H1 (cell line): ENCODE data around the gene WDR54. TPM values are rescaled to one million over a fixed set of nuclear protein-coding genes. Genes with fewer than 3 reads are reported as not detected.

ENCODE experiments used
- CTCF ChIA-PET: fragments of 300-600 bp; sonication (Branson Sonifier 250); formaldehyde crosslinking; loops from one replicate; lab custom pipeline; 2021; ENCODE audit not compliant: partially characterized antibody; lab: Charles Lee
- POLR2A ChIA-PET: fragments of 300-600 bp; sonication (Branson Sonifier 250); formaldehyde crosslinking; loops from one replicate; lab custom pipeline; 2021; ENCODE audit warnings: inconsistent platforms; ENCODE audit not compliant: partially characterized antibody; lab: Charles Lee
- DNase-seq, 2 experiments: peaks; one replicate each; pipeline versions ENCODE4 v3.0.0 to v3.0.0-alpha.2; 2010 to 2022; ENCODE audit warnings: low spot score in 2 of 2, low read depth in 1 of 2, mixed read lengths in 1 of 2
- FAIRE-seq: peaks from 2 replicates; lab custom pipeline; 2011; peaks lifted over from hg19 to GRCh38; lab: Jason Lieb, UNC
- H2AFZ ChIP-seq: 2 replicates; pipeline ENCODE4 v1.8.1; 2012; ENCODE audit warnings: low read length, inconsistent platforms
- H2AK5ac ChIP-seq: 2 replicates; pipeline ENCODE4 v1.6.1; 2013; ENCODE audit warnings: low read depth, low read length
- H2BK120ac ChIP-seq: replicated peaks from 2 replicates; pipeline ENCODE3; 2013; ENCODE audit warnings: low read depth, low read length, inconsistent platforms
- H2BK12ac ChIP-seq: 2 replicates; pipeline ENCODE4 v1.6.1; 2013; ENCODE audit warnings: low read depth, low read length
- H2BK15ac ChIP-seq: 2 replicates; pipeline ENCODE4 v1.6.1; 2013; ENCODE audit warnings: low read length
- H2BK20ac ChIP-seq: 2 replicates; pipeline ENCODE4 v1.6.1; 2013; ENCODE audit warnings: low read length
- H2BK5ac ChIP-seq: 2 replicates; pipeline ENCODE4 v1.6.1; 2013; ENCODE audit warnings: low read depth, low read length
- H3K14ac ChIP-seq: 2 replicates; pipeline ENCODE4 v1.6.1; 2013; ENCODE audit warnings: inconsistent platforms; ENCODE audit not compliant: insufficient read length
- H3K18ac ChIP-seq: 2 replicates; pipeline ENCODE4 v1.6.1; 2013; ENCODE audit warnings: low read length; ENCODE audit errors: extremely low read depth
- H3K23ac ChIP-seq: 2 replicates; pipeline ENCODE4 v1.6.1; 2013; ENCODE audit warnings: inconsistent platforms; ENCODE audit not compliant: insufficient read length
- H3K23me2 ChIP-seq: 2 replicates; pipeline ENCODE4 v1.6.1; 2013; ENCODE audit warnings: low read depth, low read length
- H3K27ac ChIP-seq: 2 replicates; pipeline ENCODE4 v1.6.1; 2011; ENCODE audit warnings: low read depth, low read length, inconsistent platforms
- H3K27me3 ChIP-seq, 4 experiments: replicated peaks in 1 of 4; 1 replicate in 1 of 4; 2 replicates in 3 of 4; pipeline versions ENCODE4 v1.6.1 to v1.8.1; 2011 to 2013; ENCODE audit warnings: low read length in 3 of 4, mild to moderate bottlenecking in 3 of 4, inconsistent platforms in 2 of 4, mixed read lengths in 2 of 4, moderate library complexity in 1 of 4; ENCODE audit not compliant: control insufficient read depth in 3 of 4, insufficient read depth in 3 of 4; ENCODE audit errors: extremely low read depth in 1 of 4
- H3K36me3 ChIP-seq, 4 experiments: 2 replicates each; pipeline versions ENCODE4 v1.6.1 to v1.8.1; 2011 to 2013; ENCODE audit warnings: mild to moderate bottlenecking in 4 of 4, low read length in 3 of 4, moderate library complexity in 2 of 4, control low read depth in 1 of 4, inconsistent platforms in 1 of 4; ENCODE audit not compliant: insufficient read depth in 4 of 4, control insufficient read depth in 2 of 4
- H3K4ac ChIP-seq: replicated peaks from 2 replicates; pipeline ENCODE3; 2013; ENCODE audit warnings: low read length, low read depth, mixed read lengths, inconsistent platforms; ENCODE audit not compliant: insufficient read length
- H3K4me1 ChIP-seq, 4 experiments: replicated peaks in 1 of 4; 1 replicate in 1 of 4; 2 replicates in 3 of 4; pipeline versions ENCODE4 v1.6.1 to v1.8.1; 2011 to 2013; ENCODE audit warnings: low read length in 3 of 4, inconsistent platforms in 2 of 4, mixed read lengths in 1 of 4; ENCODE audit not compliant: insufficient read depth in 4 of 4, control insufficient read depth in 3 of 4
- H3K4me2 ChIP-seq, 2 experiments: 2 replicates each; pipeline versions ENCODE4 v1.6.1 to v1.8.1; 2011 to 2013; ENCODE audit warnings: low read depth in 2 of 2, low read length in 2 of 2, control low read depth in 1 of 2, inconsistent platforms in 1 of 2, mild to moderate bottlenecking in 1 of 2; ENCODE audit not compliant: insufficient read depth in 1 of 2
- H3K4me3 ChIP-seq, 4 experiments: fragments of 200-600, 300-600 bp in 1 of 4; sonication (generic), shearing (Covaris generic), sonication (Bioruptor Twin) in 1 of 4; 2 replicates each; pipeline versions ENCODE4 v1.5.1 to v1.8.1; 2011 to 2016; ENCODE audit warnings: low read length in 4 of 4, low read depth in 3 of 4, control low read depth in 2 of 4, inconsistent platforms in 2 of 4, mild to moderate bottlenecking in 2 of 4, mixed read lengths in 1 of 4, moderate library complexity in 1 of 4; ENCODE audit not compliant: insufficient read depth in 2 of 4; ENCODE audit errors: extremely low read depth in 1 of 4
- H3K56ac ChIP-seq: replicated peaks from 2 replicates; pipeline ENCODE3; 2013; ENCODE audit warnings: low read depth, mild to moderate bottlenecking, mixed read lengths, low read length, inconsistent platforms; ENCODE audit not compliant: insufficient read length
- H3K79me1 ChIP-seq: 2 replicates; pipeline ENCODE4 v1.6.1; 2013; ENCODE audit warnings: low read depth, low read length, control low read depth
- H3K79me2 ChIP-seq, 2 experiments: 2 replicates each; pipeline versions ENCODE4 v1.6.1 to v1.8.1; 2012 to 2013; ENCODE audit warnings: low read length in 2 of 2, mild to moderate bottlenecking in 2 of 2, inconsistent platforms in 1 of 2; ENCODE audit not compliant: insufficient read depth in 2 of 2, control insufficient read depth in 1 of 2
- H3K9ac ChIP-seq, 4 experiments: replicated peaks in 1 of 4; 1 replicate in 1 of 4; 2 replicates in 3 of 4; pipeline versions ENCODE4 v1.6.1 to v1.8.1; 2011 to 2013; ENCODE audit warnings: low read depth in 3 of 4, low read length in 3 of 4, control low read depth in 2 of 4, mild to moderate bottlenecking in 2 of 4, moderate library complexity in 2 of 4, inconsistent platforms in 1 of 4; ENCODE audit errors: extremely low read depth in 1 of 4
- H3K9me3 ChIP-seq, 2 experiments: 2 replicates each; pipeline versions ENCODE4 v1.6.1 to v1.8.1; 2012 to 2013; ENCODE audit warnings: mild to moderate bottlenecking in 2 of 2, moderate library complexity in 2 of 2, control low read depth in 1 of 2, inconsistent platforms in 1 of 2, low read depth in 1 of 2, low read length in 1 of 2, mixed read lengths in 1 of 2; ENCODE audit not compliant: insufficient read depth in 2 of 2
- H4K20me1 ChIP-seq, 2 experiments: replicated peaks in 1 of 2; 2 replicates each; pipeline versions ENCODE3 to v1.8.1; 2011 to 2013; ENCODE audit warnings: inconsistent platforms in 2 of 2, low read length in 2 of 2, mild to moderate bottlenecking in 1 of 2; ENCODE audit not compliant: insufficient read depth in 2 of 2, control insufficient read depth in 1 of 2
- H4K5ac ChIP-seq: 2 replicates; pipeline ENCODE4 v1.6.1; 2013; ENCODE audit warnings: low read length, low read depth, mixed read lengths, inconsistent platforms; ENCODE audit not compliant: insufficient read length
- H4K8ac ChIP-seq: 2 replicates; pipeline ENCODE4 v1.8.0; 2013; ENCODE audit warnings: mild to moderate bottlenecking, moderate library complexity, low read length, inconsistent platforms; ENCODE audit not compliant: insufficient read depth; ENCODE audit errors: extremely low read depth
- H4K91ac ChIP-seq: replicated peaks from 2 replicates; pipeline ENCODE3; 2013; ENCODE audit warnings: low read length, mixed read lengths, inconsistent platforms; ENCODE audit not compliant: insufficient read length
- CHD1 ChIP-seq: IDR thresholded peaks from 2 replicates; pipeline ENCODE4 v1.6.1; 2012; ENCODE audit warnings: low read depth, low read length, improper control_type of control experiment
- CHD2 ChIP-seq: IDR thresholded peaks from 2 replicates; pipeline ENCODE4 v1.6.1; 2012; ENCODE audit warnings: low read length, improper control_type of control experiment
- CTCF ChIP-seq, 3 experiments: IDR thresholded peaks; 1 replicate in 2 of 3; 2 replicates in 1 of 3; pipeline versions ENCODE4 v1.5.1 to v1.6.1; 2011; ENCODE audit warnings: low read length in 3 of 3, mild to moderate bottlenecking in 3 of 3, inconsistent platforms in 2 of 3, low read depth in 1 of 3, moderate library complexity in 1 of 3; ENCODE audit not compliant: insufficient read depth in 1 of 3; ENCODE audit errors: control extremely low read depth in 1 of 3
- GABPA ChIP-seq: IDR thresholded peaks from 2 replicates; pipeline ENCODE4 v1.6.1; 2011; ENCODE audit warnings: mild to moderate bottlenecking, low read length, moderate library complexity, borderline replicate concordance; ENCODE audit not compliant: insufficient read depth
- KDM5A ChIP-seq: fragments of 200-600 bp; IDR thresholded peaks from 2 replicates; pipeline ENCODE4 v1.7.1; 2012; ENCODE audit warnings: mild to moderate bottlenecking, low read length, inconsistent platforms, mixed read lengths
- MAX ChIP-seq: IDR thresholded peaks from 2 replicates; pipeline ENCODE4 v1.6.1; 2012; ENCODE audit warnings: inconsistent platforms
- RNF2 ChIP-seq: fragments of 200-900, 300-1000 bp; sonication (generic); IDR thresholded peaks from 2 replicates; pipeline ENCODE4 v1.7.1; 2016; ENCODE audit warnings: borderline replicate concordance, low read depth, mild to moderate bottlenecking, antibody characterized with exemption, low read length; ENCODE audit not compliant: poor library complexity, severe bottlenecking; ENCODE audit errors: missing control alignments
- SRF ChIP-seq: IDR thresholded peaks from 2 replicates; pipeline ENCODE4 v1.6.1; 2011; ENCODE audit warnings: mild to moderate bottlenecking, low read depth, low read length, moderate library complexity
- TAF1 ChIP-seq: IDR thresholded peaks from 2 replicates; pipeline ENCODE4 v1.6.1; 2011; ENCODE audit warnings: mild to moderate bottlenecking, low read depth, low read length
- TEAD4 ChIP-seq: IDR thresholded peaks from 2 replicates; pipeline ENCODE4 v1.6.1; 2012; ENCODE audit warnings: low read depth, low read length, inconsistent platforms, mixed read lengths
- WGBS, 2 experiments: shearing (Covaris generic) in 1 of 2; methylation state at CpG; one replicate each; pipeline versions ENCODE4 v1.1.6 to v1.1.7; 2013 to 2015; ENCODE audit warnings: low lambda C conversion rate in 2 of 2, mixed read lengths in 2 of 2, inconsistent platforms in 1 of 2, low coverage in 1 of 2, missing lambda C conversion rate in 1 of 2; ENCODE audit not compliant: insufficient replicate concordance in 2 of 2, insufficient coverage in 1 of 2, insufficient read length in 1 of 2; ENCODE audit errors: extremely low coverage in 1 of 2, missing lambda C conversion rate in 1 of 2; 5-methylcytosine and 5-hydroxymethylcytosine counted together
- polyA plus RNA-seq, 7 experiments: library from polyadenylated mRNA; depleted of rRNA in 3 of 7; stranded (reverse) in 5 of 7; unstranded in 2 of 7; fragments of >200 nt in 5 of 7; fragments of 200-250 nt in 2 of 7; gene quantifications; 1 replicate in 5 of 7; 2 replicates in 1 of 7; 4 replicates in 1 of 7; pipeline versions ENCODE4 v1.2.1 to v1.2.3, GENCODE V29; 2011 to 2013; ENCODE audit warnings: missing spikeins in 2 of 7, mixed read lengths in 2 of 7
- total RNA-seq: library from RNA; stranded (reverse); fragmentation: NEBNext Ultra II Directional; extraction: Animal tissue kit (Norgen Biotek cat#: 25700); gene quantifications from 2 replicates; pipeline ENCODE4 v1.2.1, GENCODE V29; 2021

Gene WDR54
- total and polyA plus RNA-seq, 2 of the 8 experiments (the other 6 are each of a cell fraction or from before 2014, with no cell fraction given), result 41.6 to 125 TPM

- no peak overlapping the region for H2BK5ac ChIP-seq
- TF ChIP-seq TAF1, result no peak
- TF ChIP-seq CTCF (IDR thresholded peaks at IDR 0.05; ENCODE audit: control extremely low read depth in 1 of 3, insufficient read depth in 1 of 3, low read depth in 1 of 3, low read length in 3 of 3), result no peak
- no peak for TF ChIP-seq TEAD4
- TF ChIP-seq MAX, result no peak
- TF ChIP-seq RNF2, result no peak
- no peak for TF ChIP-seq KDM5A
- TF ChIP-seq SRF, result no peak
- no peak for TF ChIP-seq CHD1
- TF ChIP-seq CHD2, result no peak
- no peak for TF ChIP-seq GABPA
Measured at GRCh38 chr2:74426181-74426758, 4.7 kb downstream of the WDR54 start.

More at GRCh38 chr2:74426181-74426758, 4.7 kb downstream of the WDR54 start:
- Histone ChIP-seq H3K79me1 (peaks cover 4% of the 10 kb centered on the region; the same call in 1 of the 2 replicates), H3K23ac (no peak overlapping the region), H3K4ac (no peak overlapping the region), H3K9ac (no peak overlapping the region), H2BK120ac (no peak overlapping the region), H3K56ac (no peak overlapping the region), H4K20me1 (peaks cover 4 to 18% of the 10 kb centered on the region in 2 experiments), H3K9me3 (no peaks in the 10 kb centered on the region), H3K23me2 (peaks cover 8% of the 10 kb centered on the region), H3K79me2 (no peaks in the 10 kb centered on the region), H2AK5ac (no peak overlapping the region), H3K4me3 (no peak overlapping the region), H3K4me1 (peaks cover 0 to 5% (median 2%) of the 10 kb centered on the region in 4 experiments; a peak in 3 of 7 replicates), H3K36me3 (peaks cover 13 to 62% (median 47%) of the 10 kb centered on the region in 4 experiments; a peak in 7 of 8 replicates), H4K5ac (no peak overlapping the region), H3K14ac (no peak overlapping the region), H3K18ac (no peak overlapping the region), H4K91ac (no peak overlapping the region), H2BK20ac (no peak overlapping the region), H2BK15ac (no peak overlapping the region), H2AFZ (no peak overlapping the region), H3K27me3 (0 out of 7 replicates have a peak, but pooled peaks cover 0 to 2% (median 0%) of the 10 kb centered on the region in 4 experiments), H3K4me2 (no peak overlapping the region), H3K27ac (no peak overlapping the region), H4K8ac (no peak overlapping the region), H2BK12ac (no peak overlapping the region)
- ChIA-PET POLR2A (interaction anchor here (2.0 to 5.5 kb wide), 3 partner anchors 10 to 18 kb away, joined by 6 to 42 read pairs (median 27); no protein-coding TSS in a partner anchor), CTCF (interaction anchor here (0.9 kb wide), 2 partner anchors 13 to 34 kb away, joined by 3 read pairs; no protein-coding TSS in a partner anchor)
- DNase-seq, result no peak
- WGBS, 2 experiments, result 88% methylated on average over 10 of the region's 14 CpGs; no CpG with 5 or more reads in 1 of the 2 experiments
- FAIRE-seq, result no peak
